Smooth muscle cell (in vitro differentiated cells): ENCODE data around the gene CST1. TPM values are rescaled to one million over a fixed set of nuclear protein-coding genes. Genes with fewer than 3 reads are reported as not detected.
"Not testable (repeated sequence)": the region's sequence is repeated elsewhere in the genome, so short reads cannot be mapped to it uniquely, and the experiment has no call there.

Source experiments
- DNase-seq: peaks from one replicate; lab custom pipeline; 2025; ENCODE audit not compliant: unreplicated experiment; lab: John Stamatoyannopoulos, UW
- H2AFZ ChIP-seq: fragments of 200-600 bp; sonication (generic); 2 replicates; pipeline ENCODE4 v1.6.0; 2016; ENCODE audit warnings: antibody characterized with exemption, low read depth, mild to moderate bottlenecking
- H3F3A ChIP-seq: fragments of 200-600 bp; sonication (generic); 2 replicates; pipeline ENCODE4 v1.6.0; 2017; ENCODE audit warnings: antibody characterized with exemption, low read depth
- H3K27ac ChIP-seq: fragments of 200-600 bp; sonication (generic); 2 replicates; pipeline ENCODE4 v1.5.1; 2016; ENCODE audit warnings: low read depth, mild to moderate bottlenecking
- H3K27me3 ChIP-seq: fragments of 200-600 bp; sonication (generic); 2 replicates; pipeline ENCODE4 v1.6.1; 2016; ENCODE audit warnings: low read depth, mild to moderate bottlenecking
- H3K36me3 ChIP-seq: fragments of 200-600 bp; sonication (generic); 2 replicates; pipeline ENCODE4 v1.5.1; 2016; ENCODE audit warnings: low read depth
- H3K4me1 ChIP-seq: fragments of 200-600 bp; sonication (generic); 2 replicates; pipeline ENCODE4 v1.5.1; 2016; ENCODE audit warnings: low read depth
- H3K4me2 ChIP-seq: fragments of 200-600 bp; sonication (generic); 2 replicates; pipeline ENCODE4 v1.6.0; 2016; ENCODE audit warnings: mild to moderate bottlenecking
- H3K4me3 ChIP-seq: fragments of 200-600 bp; sonication (generic); 2 replicates; pipeline ENCODE4 v1.5.1; 2016; ENCODE audit warnings: mild to moderate bottlenecking
- H3K79me2 ChIP-seq: fragments of 200-600 bp; sonication (generic); 2 replicates; pipeline ENCODE4 v1.6.0; 2016; ENCODE audit warnings: low read depth, mild to moderate bottlenecking
- H3K9ac ChIP-seq: fragments of 200-600 bp; sonication (generic); 2 replicates; pipeline ENCODE4 v1.6.0; 2016; ENCODE audit warnings: low read depth
- H3K9me3 ChIP-seq: fragments of 200-600 bp; sonication (generic); replicated peaks from 2 replicates; pipeline ENCODE4 v1.5.1; 2016; ENCODE audit warnings: low read depth
- H4K20me1 ChIP-seq: fragments of 200-600 bp; sonication (generic); 2 replicates; pipeline ENCODE4 v1.6.0; 2016; ENCODE audit warnings: low read depth
- CTCF ChIP-seq: fragments of 200-600 bp; sonication (generic); IDR thresholded peaks from 2 replicates; pipeline ENCODE4 v1.5.1; 2017; ENCODE audit warnings: borderline replicate concordance, mild to moderate bottlenecking, antibody characterized with exemption; ENCODE audit not compliant: insufficient read depth, poor library complexity, severe bottlenecking
- WGBS: methylation state at CpG from one replicate; pipeline ENCODE4 v1.1.7; 2016; ENCODE audit warnings: low lambda C conversion rate; 5-methylcytosine and 5-hydroxymethylcytosine counted together
- polyA plus RNA-seq: library from polyadenylated mRNA; unstranded; fragments of >200 nt; fragmentation: Nextera tagmentation; extraction: Ambion mirVana; gene quantifications from 2 replicates; pipeline ENCODE4 v1.2.1, GENCODE V29; 2016
- total RNA-seq: library from RNA; depleted of rRNA; stranded (reverse); fragments of >200 nt; gene quantifications from 2 replicates; pipeline ENCODE4 v1.2.3, GENCODE V29; 2014

Gene CST1
- total and polyA plus RNA-seq, 2 experiments from 2014 or later = 1.9 to 9.3 TPM

- no peaks in the 10 kb centered on the region for H3K79me2 ChIP-seq
- 91% methylated on average over 3 of the region's 3 CpGs for WGBS
- no peak overlapping the region for H3K4me2 ChIP-seq
- H3K9me3 ChIP-seq = no peaks in the 10 kb centered on the region
- no peaks in the 10 kb centered on the region for H4K20me1 ChIP-seq
- no peak overlapping the region for H2AFZ ChIP-seq
- no peak overlapping the region for H3K9ac ChIP-seq
- peaks cover 7% of the 10 kb centered on the region for H3K4me1 ChIP-seq
- no peak overlapping the region for H3K4me3 ChIP-seq
- peaks cover 11% of the 10 kb centered on the region for H3K27me3 ChIP-seq
- TF ChIP-seq CTCF = no peak
- H3K27ac ChIP-seq = no peak overlapping the region
- H3K36me3 ChIP-seq = no peaks in the 10 kb centered on the region
- no peak for DNase-seq
- H3F3A ChIP-seq = no peaks in the 10 kb centered on the region
These were observed 21.3 kb upstream of the CST1 start for GRCh38 chr20:23772074-23772473.

DNA sequence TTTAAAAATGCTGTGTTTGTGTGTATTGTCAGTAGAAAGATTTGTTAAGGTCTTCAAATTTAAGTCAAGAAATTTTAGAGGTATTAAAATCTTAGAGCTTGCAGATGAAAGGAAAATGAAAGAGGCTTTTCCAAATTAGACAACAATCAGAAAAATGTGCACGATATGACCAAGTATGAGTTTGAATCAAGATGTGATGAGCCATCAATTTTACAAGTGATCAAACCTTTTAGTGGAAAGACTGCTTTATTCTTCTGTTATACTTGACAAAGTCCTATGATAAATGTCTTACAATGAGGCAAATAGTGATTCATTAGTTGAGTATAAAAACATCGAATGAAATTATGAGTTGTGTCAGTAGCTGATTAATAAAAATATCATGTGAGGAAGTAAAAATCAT is 19.6 kb upstream of the CST1 start:
- H3K27me3 ChIP-seq = peaks cover 11% of the 10 kb centered on the region
- no peaks in the 10 kb centered on the region for H3K36me3 ChIP-seq
- no peaks in the 10 kb centered on the region for H3K79me2 ChIP-seq
- no peaks in the 10 kb centered on the region for H3K9me3 ChIP-seq
- no peak overlapping the region for H3K4me3 ChIP-seq
- DNase-seq = no peak
- H3K4me2 ChIP-seq = no peak overlapping the region
- no peak for TF ChIP-seq CTCF
- H2AFZ ChIP-seq = no peak overlapping the region
- no peaks in the 10 kb centered on the region for H3F3A ChIP-seq
- 98% methylated on average over 2 of the region's 2 CpGs for WGBS
- no peaks in the 10 kb centered on the region for H3K4me1 ChIP-seq
- H3K27ac ChIP-seq = no peak overlapping the region
- H4K20me1 ChIP-seq = no peaks in the 10 kb centered on the region
- no peak overlapping the region for H3K9ac ChIP-seq

DNA sequence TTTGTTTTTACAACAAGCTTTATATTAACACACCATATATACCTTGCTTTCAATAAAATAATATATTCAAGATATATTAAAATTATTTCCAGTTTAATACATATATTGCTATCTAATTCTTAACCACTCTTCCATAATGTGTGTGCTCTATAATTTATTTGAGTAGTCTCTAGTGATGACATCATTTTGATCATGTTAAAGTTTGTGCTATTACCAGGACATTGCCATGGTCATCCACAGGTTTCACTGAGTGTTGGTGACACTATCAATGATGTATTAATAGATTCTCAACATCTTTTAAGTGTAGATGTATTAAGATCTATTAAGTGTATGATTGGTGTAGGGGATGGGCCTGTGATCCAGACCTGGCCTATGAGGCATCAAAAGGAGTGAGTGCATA is 17.8 kb upstream of the CST1 start:
- not testable (repeated sequence) for H3F3A ChIP-seq, H3K4me3 ChIP-seq, DNase-seq, H3K4me1 ChIP-seq, H3K36me3 ChIP-seq, H4K20me1 ChIP-seq, H3K9ac ChIP-seq, H3K79me2 ChIP-seq, H2AFZ ChIP-seq, H3K4me2 ChIP-seq, H3K27ac ChIP-seq, H3K9me3 ChIP-seq
- peaks cover 11% of the 10 kb centered on the region for H3K27me3 ChIP-seq

- no peak for TF ChIP-seq CTCF
- DNase-seq = no peak
- no peak overlapping the region for H3K27ac ChIP-seq
- H3K4me1 ChIP-seq = no peaks in the 10 kb centered on the region
- no peaks in the 10 kb centered on the region for H3F3A ChIP-seq
- no peaks in the 10 kb centered on the region for H4K20me1 ChIP-seq
- H2AFZ ChIP-seq = no peak overlapping the region
- H3K4me3 ChIP-seq = no peak overlapping the region
- no peaks in the 10 kb centered on the region for H3K79me2 ChIP-seq
- H3K36me3 ChIP-seq = no peaks in the 10 kb centered on the region
- H3K27me3 ChIP-seq = peaks cover 4% of the 10 kb centered on the region
- no peak overlapping the region for H3K4me2 ChIP-seq
- H3K9ac ChIP-seq = no peak overlapping the region
- 92% methylated on average over 1 of the region's 1 CpG for WGBS
- no peaks in the 10 kb centered on the region for H3K9me3 ChIP-seq
These were observed 15.8 kb upstream of the CST1 start for GRCh38 chr20:23766531-23766930.
